ENCODE data around the gene WWC2.
A peak's percentile ranks its signal among the peaks of the same experiment; 100 is the strongest.

The WWC2 gene

GRCh38 chr4:183098723-183099536 lies at the start of gene WWC2:
TSS of gene WWC2 (plus strand) at chr4:183099257. CDS start at chr4:183099492, 235 bp downstream.
- DNase-seq (ENCODE audit: low spot score) = peak; percentile 72

GRCh38 chr4:183053681-183054080 lies 45.4 kb upstream of the WWC2 start:
- DNase-seq (ENCODE audit: low spot score) = no peak

- DNase-seq (ENCODE audit: low spot score) = no peak
Measured at GRCh38 chr4:183057255-183057654, 41.8 kb upstream of the WWC2 start.

- DNase-seq (ENCODE audit: low spot score) = no peak
Measured at GRCh38 chr4:183059797-183060196, 39.3 kb upstream of the WWC2 start.

- no peak for DNase-seq (ENCODE audit: low spot score)
Measured at GRCh38 chr4:183068502-183068901, 30.6 kb upstream of the WWC2 start.

GRCh38 chr4:183071222-183071621 lies 27.8 kb upstream of the WWC2 start:
- DNase-seq (ENCODE audit: low spot score) = no peak

GRCh38 chr4:183072176-183072575 lies 26.9 kb upstream of the WWC2 start:
- DNase-seq (ENCODE audit: low spot score) = no peak

GRCh38 chr4:183073838-183074145 lies 25.3 kb upstream of the WWC2 start:
- DNase-seq (ENCODE audit: low spot score) = no peak

- DNase-seq (ENCODE audit: low spot score) = no peak
Measured at GRCh38 chr4:183074288-183074990, 24.6 kb upstream of the WWC2 start.

- DNase-seq (ENCODE audit: low spot score) = no peak
Measured at GRCh38 chr4:183078634-183079033, 20.4 kb upstream of the WWC2 start.

- no peak for DNase-seq (ENCODE audit: low spot score)
Measured at GRCh38 chr4:183080372-183081115, 18.5 kb upstream of the WWC2 start.

- DNase-seq (ENCODE audit: low spot score) = no peak
Measured at GRCh38 chr4:183081116-183081469, 18.0 kb upstream of the WWC2 start.

- no peak for DNase-seq (ENCODE audit: low spot score)
Measured at GRCh38 chr4:183082053-183082452, 17.0 kb upstream of the WWC2 start.

- DNase-seq (ENCODE audit: low spot score) = no peak
Measured at GRCh38 chr4:183094393-183095198, 4.5 kb upstream of the WWC2 start.

GRCh38 chr4:183095199-183095512 lies 3.9 kb upstream of the WWC2 start:
- DNase-seq (ENCODE audit: low spot score) = no peak

- DNase-seq (ENCODE audit: low spot score) = no peak
Measured at GRCh38 chr4:183096276-183096965, 2.6 kb upstream of the WWC2 start.

GRCh38 chr4:183097231-183098018 lies 1.6 kb upstream of the WWC2 start:
- no peak for DNase-seq (ENCODE audit: low spot score)

- no peak for DNase-seq (ENCODE audit: low spot score)
Measured at GRCh38 chr4:183098019-183098722, 886 bp upstream of the WWC2 start.

GRCh38 chr4:183099537-183100297 lies 660 bp downstream of the WWC2 start:
- DNase-seq (ENCODE audit: low spot score) = no peak

- DNase-seq (ENCODE audit: low spot score) = no peak
Measured at GRCh38 chr4:183100298-183100599, 1.2 kb downstream of the WWC2 start.
